OCI-LY3 (cell line): ENCODE data around the gene GDI1.

Source experiments
- EZH2phosphoT487 ChIP-seq: fragments of 200-600 bp; shearing (Covaris generic); IDR thresholded peaks from 2 replicates; pipeline ENCODE4 v1.6.1; 2018; ENCODE audit warnings: antibody characterized with exemption, mixed run types, low read depth
- TF ChIP-seq, protein P1 (sequence below): fragments of 200-600, 300-600 bp; sonication (generic); IDR thresholded peaks from 2 replicates; pipeline ENCODE4 v1.5.1; 2014; ENCODE audit warnings: antibody characterized with exemption, low read length, low read depth

DNA sequence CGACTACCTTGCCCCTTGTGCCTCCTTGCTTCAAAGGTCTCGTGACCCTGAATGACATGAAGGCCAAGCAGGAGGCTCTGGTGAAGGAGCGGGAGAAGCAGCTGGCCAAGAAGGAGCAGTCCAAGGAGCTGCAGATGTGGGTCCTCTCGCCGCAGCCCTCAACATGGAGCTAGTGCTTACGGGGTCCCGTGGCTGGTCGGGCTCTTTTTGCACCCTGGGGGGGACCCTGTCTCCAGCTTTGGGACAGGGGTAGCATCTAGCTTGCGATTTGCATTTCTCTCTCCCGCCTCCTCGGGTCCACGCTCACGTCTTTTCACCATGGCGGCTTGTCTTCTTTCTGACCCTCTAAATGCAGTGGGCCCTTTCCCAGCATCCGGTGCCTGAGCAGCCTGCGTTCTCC, 8.8 kb downstream of the GDI1 start:
- TF ChIP-seq, protein P1, sequence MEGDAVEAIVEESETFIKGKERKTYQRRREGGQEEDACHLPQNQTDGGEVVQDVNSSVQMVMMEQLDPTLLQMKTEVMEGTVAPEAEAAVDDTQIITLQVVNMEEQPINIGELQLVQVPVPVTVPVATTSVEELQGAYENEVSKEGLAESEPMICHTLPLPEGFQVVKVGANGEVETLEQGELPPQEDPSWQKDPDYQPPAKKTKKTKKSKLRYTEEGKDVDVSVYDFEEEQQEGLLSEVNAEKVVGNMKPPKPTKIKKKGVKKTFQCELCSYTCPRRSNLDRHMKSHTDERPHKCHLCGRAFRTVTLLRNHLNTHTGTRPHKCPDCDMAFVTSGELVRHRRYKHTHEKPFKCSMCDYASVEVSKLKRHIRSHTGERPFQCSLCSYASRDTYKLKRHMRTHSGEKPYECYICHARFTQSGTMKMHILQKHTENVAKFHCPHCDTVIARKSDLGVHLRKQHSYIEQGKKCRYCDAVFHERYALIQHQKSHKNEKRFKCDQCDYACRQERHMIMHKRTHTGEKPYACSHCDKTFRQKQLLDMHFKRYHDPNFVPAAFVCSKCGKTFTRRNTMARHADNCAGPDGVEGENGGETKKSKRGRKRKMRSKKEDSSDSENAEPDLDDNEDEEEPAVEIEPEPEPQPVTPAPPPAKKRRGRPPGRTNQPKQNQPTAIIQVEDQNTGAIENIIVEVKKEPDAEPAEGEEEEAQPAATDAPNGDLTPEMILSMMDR: no peak
- no peak for TF ChIP-seq EZH2phosphoT487
